ENCODE data around the gene AMMECR1.

Gene AMMECR1

GRCh38 chrX:110180176-110180927 lies 137.5 kb downstream of the AMMECR1 start:
- H3K4me3 ChIP-seq (ENCODE audit: low read depth, low read length), result no peak overlapping the region
- no peak for TF ChIP-seq CTCF (IDR thresholded peaks at IDR 0.05; ENCODE audit: low read depth, low read length)
- DNase-seq (ENCODE audit: low read depth, low spot score), result peak; percentile 82
- in situ Hi-C loops (cut with HindIII; ENCODE audit: low sequenced_read_pairs), result no loop called here

GRCh38 chrX:110178179-110178865 lies 139.6 kb downstream of the AMMECR1 start:
- TF ChIP-seq CTCF (IDR thresholded peaks at IDR 0.05; ENCODE audit: low read depth, low read length), result no peak
- in situ Hi-C loops (cut with HindIII; ENCODE audit: low sequenced_read_pairs), result no loop called here
- no peak for DNase-seq (ENCODE audit: low read depth, low spot score)
- no peak overlapping the region for H3K4me3 ChIP-seq (ENCODE audit: low read depth, low read length)

GRCh38 chrX:110175696-110176095 lies 142.2 kb downstream of the AMMECR1 start:
- H3K4me3 ChIP-seq (ENCODE audit: low read depth, low read length), result no peak overlapping the region
- in situ Hi-C loops (cut with HindIII; ENCODE audit: low sequenced_read_pairs), result no loop called here
- no peak for TF ChIP-seq CTCF (IDR thresholded peaks at IDR 0.05; ENCODE audit: low read depth, low read length)
- no peak for DNase-seq (ENCODE audit: low read depth, low spot score)

- no peak overlapping the region for H3K4me3 ChIP-seq (ENCODE audit: low read depth, low read length)
- in situ Hi-C loops (cut with HindIII; ENCODE audit: low sequenced_read_pairs), result no loop called here
- no peak for DNase-seq (ENCODE audit: low read depth, low spot score)
- TF ChIP-seq CTCF (IDR thresholded peaks at IDR 0.05; ENCODE audit: low read depth, low read length), result no peak
Measured at GRCh38 chrX:110175146-110175545, 142.7 kb downstream of the AMMECR1 start.

GRCh38 chrX:110173192-110174175 lies 144.4 kb downstream of the AMMECR1 start:
- DNase-seq (ENCODE audit: low read depth, low spot score), result no peak

More at GRCh38 chrX:110173192-110174175, 144.4 kb downstream of the AMMECR1 start:
- TF ChIP-seq CTCF (IDR thresholded peaks at IDR 0.05; ENCODE audit: low read depth, low read length), result no peak
- in situ Hi-C loops (cut with HindIII; ENCODE audit: low sequenced_read_pairs), result no loop called here
- H3K4me3 ChIP-seq (ENCODE audit: low read depth, low read length), result no peak overlapping the region
